SK-N-SH treated with all-trans-retinoic acid at 6 μM for 48 hours (cell line): ENCODE data around the gene TNFRSF12A.
A peak's percentile ranks its signal among the peaks of the same experiment; 100 is the strongest.

Experiments used
- ATAC-seq: fragments of 200-7000 bp; cut with Tn5 transposase; 3 replicates; pipeline ENCODE4 v1.9.1; 2020; ENCODE audit warnings: mild to moderate bottlenecking, moderate library complexity
- ARNTL ChIP-seq: fragments of 450-650 bp; formaldehyde crosslinking; IDR thresholded peaks from 2 replicates; pipeline ENCODE4 v1.5.0; 2020; ENCODE audit warnings: low read depth, mild to moderate bottlenecking, moderate library complexity, borderline replicate concordance
- BACH2 ChIP-seq: fragments of 250-450 bp; sonication (Bioruptor Pico); IDR thresholded peaks from 2 replicates; pipeline ENCODE4 v1.9.0; 2021; ENCODE audit warnings: mild to moderate bottlenecking, borderline replicate concordance
- CSRNP3 ChIP-seq: fragments of 250-450 bp; sonication (Bioruptor Pico); IDR thresholded peaks from 2 replicates; pipeline ENCODE4 v1.5.1; 2021; ENCODE audit warnings: mild to moderate bottlenecking, moderate library complexity
- ESRRG ChIP-seq: fragments of 250-450 bp; sonication (Bioruptor Pico); IDR thresholded peaks from 2 replicates; pipeline ENCODE4 v1.6.1; 2021; ENCODE audit warnings: mild to moderate bottlenecking
- GLIS3 ChIP-seq: fragments of 250-450 bp; sonication (Bioruptor Pico); IDR thresholded peaks from 2 replicates; pipeline ENCODE4 v1.5.0; 2020; ENCODE audit warnings: mild to moderate bottlenecking, moderate library complexity
- ISL1 ChIP-seq: fragments of 250-450 bp; sonication (Bioruptor Pico); IDR thresholded peaks from 2 replicates; pipeline ENCODE4 v2.1.2; 2022; ENCODE audit warnings: mild to moderate bottlenecking, moderate library complexity
- PATZ1 ChIP-seq: fragments of 250-450 bp; sonication (Bioruptor Pico); IDR thresholded peaks from 2 replicates; pipeline ENCODE4 v1.8.0; 2020; ENCODE audit warnings: mild to moderate bottlenecking, moderate library complexity, borderline replicate concordance
- POU6F1 ChIP-seq: fragments of 250-450 bp; sonication (Bioruptor Pico); IDR thresholded peaks from 2 replicates; pipeline ENCODE4 v1.8.0; 2021; ENCODE audit warnings: low read depth, mild to moderate bottlenecking, moderate library complexity, borderline replicate concordance
- PPARA ChIP-seq: fragments of 250-450 bp; sonication (Bioruptor Pico); IDR thresholded peaks from 2 replicates; pipeline ENCODE4 v1.5.0; 2020; ENCODE audit warnings: mild to moderate bottlenecking, borderline replicate concordance
- RARB ChIP-seq: fragments of 250-450 bp; sonication (Bioruptor Pico); IDR thresholded peaks from 2 replicates; pipeline ENCODE4 v1.8.0; 2021; ENCODE audit warnings: mild to moderate bottlenecking, moderate library complexity
- SNAI2 ChIP-seq: fragments of 250-450 bp; sonication (Bioruptor Pico); IDR thresholded peaks from 2 replicates; pipeline ENCODE4 v1.5.0; 2020; ENCODE audit warnings: mild to moderate bottlenecking, moderate library complexity
- TOX ChIP-seq: fragments of 250-450 bp; sonication (Bioruptor Pico); IDR thresholded peaks from 2 replicates; pipeline ENCODE4 v1.8.0; 2021; ENCODE audit warnings: mild to moderate bottlenecking, moderate library complexity, borderline replicate concordance
- TSHZ2 ChIP-seq: fragments of 250-450 bp; sonication (Bioruptor Pico); IDR thresholded peaks from 2 replicates; pipeline ENCODE4 v1.5.0; 2020; ENCODE audit warnings: mild to moderate bottlenecking, moderate library complexity
- ZC3H10 ChIP-seq: fragments of 250-450 bp; sonication (Bioruptor Pico); IDR thresholded peaks from 2 replicates; pipeline ENCODE4 v1.5.1; 2021; ENCODE audit warnings: mild to moderate bottlenecking, moderate library complexity
- ZFP3 ChIP-seq: fragments of 250-450 bp; sonication (Bioruptor Pico); IDR thresholded peaks from 2 replicates; pipeline ENCODE4 v1.5.0; 2020; ENCODE audit warnings: mild to moderate bottlenecking, moderate library complexity
- ZFP30 ChIP-seq: fragments of 450-650 bp; formaldehyde crosslinking; IDR thresholded peaks from 2 replicates; pipeline ENCODE4 v1.5.0; 2022; ENCODE audit warnings: mild to moderate bottlenecking, moderate library complexity
- ZNF565 ChIP-seq: fragments of 450-650 bp; formaldehyde crosslinking; conservative IDR thresholded peaks from 2 replicates; pipeline ENCODE4 v1.5.0; 2020; ENCODE audit warnings: low read depth, mild to moderate bottlenecking, moderate library complexity
- ZNF70 ChIP-seq: fragments of 450-650 bp; formaldehyde crosslinking; IDR thresholded peaks from 2 replicates; pipeline ENCODE4 v1.5.0; 2020; ENCODE audit warnings: mild to moderate bottlenecking, moderate library complexity
- ZNF8 ChIP-seq: fragments of 450-650 bp; formaldehyde crosslinking; IDR thresholded peaks from 2 replicates; pipeline ENCODE4 v1.5.0; 2020; ENCODE audit warnings: mild to moderate bottlenecking, moderate library complexity

The TNFRSF12A gene

GRCh38 chr16:3021449-3022207 lies 1.5 kb downstream of the TNFRSF12A start:
- peak; percentile 41 for ATAC-seq
- TF ChIP-seq POU6F1 (CRISPR knock-in tag) (no peak), TOX (CRISPR knock-in tag) (no peak), ZFP30 (CRISPR knock-in tag) (no peak), ZC3H10 (CRISPR knock-in tag) (no peak), PATZ1 (CRISPR knock-in tag) (no peak), SNAI2 (CRISPR knock-in tag) (no peak), ZNF70 (no peak), BACH2 (CRISPR knock-in tag) (no peak), ZFP3 (CRISPR knock-in tag) (no peak), ISL1 (no peak), PPARA (no peak)

GRCh38 chr16:3022208-3022683 lies 2.1 kb downstream of the TNFRSF12A start:
- peak; percentile 31 for ATAC-seq
- peak; percentile 90; the same call in 1 of the 2 replicates for TF ChIP-seq PATZ1 (CRISPR knock-in tag)
- no peak for TF ChIP-seq ESRRG
- TF ChIP-seq ARNTL (CRISPR knock-in tag), result no peak
- peak; percentile 11; the same call in 1 of the 2 replicates for TF ChIP-seq GLIS3 (CRISPR knock-in tag)

- TF ChIP-seq BACH2 (CRISPR knock-in tag) (no peak), TSHZ2 (no peak), RARB (CRISPR knock-in tag) (0 out of 2 replicates have a peak, but pooled peaks have one; percentile 7), GLIS3 (CRISPR knock-in tag) (0 out of 2 replicates have a peak, but pooled peaks have one; percentile 26), ARNTL (CRISPR knock-in tag) (no peak)
- no peak for ATAC-seq
Observed at GRCh38 chr16:3022684-3023414, 2.7 kb downstream of the TNFRSF12A start.

GRCh38 chr16:3023415-3023668 lies 3.2 kb downstream of the TNFRSF12A start:
- TF ChIP-seq ZNF8 (CRISPR knock-in tag) (no peak), ZNF565 (0 out of 2 replicates have a peak, but pooled peaks have one; percentile 31), GLIS3 (CRISPR knock-in tag) (peak; percentile 4; the same call in 1 of the 2 replicates), CSRNP3 (no peak; the same call in 1 of the 2 replicates)
- ATAC-seq, result no peak
